Neural crest cell (in vitro differentiated cells): ENCODE measurements around the gene UBE2N. TPM values are rescaled to one million over a fixed set of nuclear protein-coding genes. Genes with fewer than 3 reads are reported as not detected.
"Not testable (repeated sequence)": the region's sequence is repeated elsewhere in the genome, so short reads cannot be mapped to it uniquely, and the experiment has no call there.

Experiments used
- DNase-seq: peaks from one replicate; pipeline ENCODE4 v3.0.0; 2021; ENCODE audit warnings: low read depth, mixed read lengths, low spot score
- H3K27ac Mint-ChIP-seq: one replicate; pipeline ENCODE4 v1.8.0; 2021; ENCODE audit warnings: mild to moderate bottlenecking, mixed read lengths; ENCODE audit not compliant: unreplicated experiment
- H3K27me3 Mint-ChIP-seq: 2 replicates; pipeline ENCODE4 v1.8.0; 2021; ENCODE audit warnings: low read depth, mild to moderate bottlenecking, mixed read lengths
- H3K36me3 Mint-ChIP-seq: 2 replicates; pipeline ENCODE4 v1.8.0; 2021; ENCODE audit warnings: low read depth, mild to moderate bottlenecking, mixed read lengths
- H3K4me1 Mint-ChIP-seq: 2 replicates; pipeline ENCODE4 v1.8.0; 2021; ENCODE audit warnings: mixed read lengths
- H3K4me3 Mint-ChIP-seq: one replicate; pipeline ENCODE4 v1.8.0; 2021; ENCODE audit warnings: mild to moderate bottlenecking, mixed read lengths
- H3K9me3 Mint-ChIP-seq: 2 replicates; pipeline ENCODE4 v1.8.0; 2021; ENCODE audit warnings: mixed read lengths
- total RNA-seq: library from RNA; stranded (reverse); gene quantifications from 2 replicates; pipeline ENCODE4 v1.2.1, GENCODE V29; 2021
- TF ChIP-seq, protein P1 (sequence below): fragments of 200-600 bp; sonication (generic); conservative IDR thresholded peaks from 2 replicates; pipeline ENCODE4 v1.5.0; 2021; ENCODE audit warnings: antibody characterized with exemption, mild to moderate bottlenecking

Gene UBE2N
- total RNA-seq, 1 donor from 2014 or later, result 176 TPM

DNA sequence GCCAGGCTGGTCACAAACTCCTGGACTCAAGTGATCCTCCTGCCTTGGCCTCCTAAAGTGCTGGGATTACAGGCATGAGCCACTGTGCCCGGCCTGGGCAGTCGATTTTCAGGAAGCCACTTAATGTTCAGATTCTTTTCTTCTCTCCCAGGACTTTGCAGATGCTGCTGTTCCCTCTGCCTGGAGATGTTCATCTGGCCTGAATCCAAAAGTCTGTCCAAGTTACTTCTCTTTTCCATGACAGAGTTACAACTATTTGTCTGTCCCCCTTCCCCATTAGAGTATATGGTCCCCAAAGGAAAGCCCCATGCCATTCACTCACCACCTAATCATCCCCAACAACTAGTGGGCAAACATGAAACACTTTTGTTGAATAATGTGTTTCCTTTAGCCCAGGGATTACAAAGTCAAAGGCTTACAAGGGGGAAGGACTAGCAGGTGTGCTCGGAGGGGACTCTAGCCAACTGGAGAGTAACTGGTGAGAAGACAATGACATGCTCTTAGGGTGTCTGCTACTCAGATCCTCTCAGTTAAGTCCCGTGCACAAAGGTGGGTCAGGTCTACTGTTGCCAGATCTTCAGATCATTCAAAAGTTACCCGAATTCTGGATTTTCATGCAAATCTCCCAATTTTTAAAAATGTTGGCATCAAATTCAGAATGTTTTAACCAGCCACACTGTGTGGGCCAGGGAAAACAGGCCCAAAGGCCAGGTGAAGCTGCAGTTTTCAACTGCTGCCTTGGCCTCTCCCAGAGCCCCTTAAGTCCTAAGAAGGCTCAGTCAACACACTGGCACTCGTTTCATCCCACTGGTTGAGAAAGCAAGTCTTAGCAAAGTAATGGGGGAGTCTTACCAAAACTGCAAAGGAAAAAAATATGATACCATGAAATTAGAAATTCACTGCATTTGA, 34.4 kb downstream of the UBE2N start:
- no peak for DNase-seq
- H3K27me3 Mint-ChIP-seq, result no peaks in the 10 kb centered on the region
- H3K4me1 Mint-ChIP-seq, result no peaks in the 10 kb centered on the region
- peaks cover 30% of the 10 kb centered on the region for H3K36me3 Mint-ChIP-seq
- TF ChIP-seq, protein P1, sequence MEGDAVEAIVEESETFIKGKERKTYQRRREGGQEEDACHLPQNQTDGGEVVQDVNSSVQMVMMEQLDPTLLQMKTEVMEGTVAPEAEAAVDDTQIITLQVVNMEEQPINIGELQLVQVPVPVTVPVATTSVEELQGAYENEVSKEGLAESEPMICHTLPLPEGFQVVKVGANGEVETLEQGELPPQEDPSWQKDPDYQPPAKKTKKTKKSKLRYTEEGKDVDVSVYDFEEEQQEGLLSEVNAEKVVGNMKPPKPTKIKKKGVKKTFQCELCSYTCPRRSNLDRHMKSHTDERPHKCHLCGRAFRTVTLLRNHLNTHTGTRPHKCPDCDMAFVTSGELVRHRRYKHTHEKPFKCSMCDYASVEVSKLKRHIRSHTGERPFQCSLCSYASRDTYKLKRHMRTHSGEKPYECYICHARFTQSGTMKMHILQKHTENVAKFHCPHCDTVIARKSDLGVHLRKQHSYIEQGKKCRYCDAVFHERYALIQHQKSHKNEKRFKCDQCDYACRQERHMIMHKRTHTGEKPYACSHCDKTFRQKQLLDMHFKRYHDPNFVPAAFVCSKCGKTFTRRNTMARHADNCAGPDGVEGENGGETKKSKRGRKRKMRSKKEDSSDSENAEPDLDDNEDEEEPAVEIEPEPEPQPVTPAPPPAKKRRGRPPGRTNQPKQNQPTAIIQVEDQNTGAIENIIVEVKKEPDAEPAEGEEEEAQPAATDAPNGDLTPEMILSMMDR, result no peak
- no peaks in the 10 kb centered on the region for H3K9me3 Mint-ChIP-seq
- no peak overlapping the region for H3K27ac Mint-ChIP-seq
- H3K4me3 Mint-ChIP-seq, result no peak overlapping the region

DNA sequence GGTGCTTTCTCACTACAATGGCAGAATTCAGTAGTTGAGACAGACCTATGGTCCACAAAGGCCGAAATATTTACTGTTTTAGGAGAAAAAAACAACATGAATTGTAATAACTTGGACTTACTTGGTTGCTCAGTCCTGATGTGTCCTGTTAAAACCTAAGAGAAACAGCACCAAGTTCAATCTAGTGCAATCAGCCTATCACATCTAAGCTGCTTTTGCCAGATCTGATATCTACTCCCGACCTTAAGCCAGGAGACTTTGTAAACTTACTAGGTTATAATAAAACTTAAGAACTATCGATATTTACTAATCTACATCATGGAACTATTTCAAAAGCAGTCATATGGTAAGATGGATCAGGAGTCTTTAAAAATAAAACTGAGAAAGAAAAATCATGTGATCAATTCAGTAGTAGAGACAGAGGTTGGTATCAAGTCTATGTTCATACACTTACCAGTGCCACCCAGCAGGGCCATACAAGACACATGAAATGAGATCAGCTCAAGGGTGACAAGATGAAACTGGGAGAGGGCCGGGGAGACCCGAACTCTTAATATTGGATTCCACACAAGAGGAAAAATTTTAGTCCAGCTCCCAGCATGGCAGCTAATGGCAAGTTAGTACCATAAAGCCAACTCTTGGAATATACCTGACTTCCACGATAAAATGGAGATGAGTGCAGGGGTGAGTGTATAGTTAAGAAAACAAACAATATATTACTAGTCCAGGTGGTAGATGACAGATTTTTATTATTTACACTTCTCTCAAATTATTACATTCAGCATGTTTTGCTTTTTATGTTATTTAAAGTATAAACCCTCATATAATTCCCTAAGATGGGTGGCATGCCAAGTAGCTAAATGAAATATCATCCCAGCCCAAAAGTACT, 36.5 kb downstream of the UBE2N start:
- TF ChIP-seq, protein P1, result no peak
- Mint-ChIP-seq H3K27ac (no peak overlapping the region), H3K36me3 (peaks cover 27% of the 10 kb centered on the region), H3K4me3 (no peak overlapping the region), H3K4me1 (no peaks in the 10 kb centered on the region), H3K27me3 (no peaks in the 10 kb centered on the region), H3K9me3 (no peaks in the 10 kb centered on the region)
- no peak for DNase-seq

GRCh38 chr12:93403988-93404803, 37.6 kb downstream of the UBE2N start:
- no peak for DNase-seq
- Mint-ChIP-seq H3K27me3 (no peaks in the 10 kb centered on the region), H3K36me3 (peaks cover 27% of the 10 kb centered on the region), H3K4me1 (no peaks in the 10 kb centered on the region), H3K27ac (no peak overlapping the region), H3K9me3 (no peaks in the 10 kb centered on the region), H3K4me3 (peak overlapping the region; percentile 13)
- TF ChIP-seq, protein P1, result no peak

DNA sequence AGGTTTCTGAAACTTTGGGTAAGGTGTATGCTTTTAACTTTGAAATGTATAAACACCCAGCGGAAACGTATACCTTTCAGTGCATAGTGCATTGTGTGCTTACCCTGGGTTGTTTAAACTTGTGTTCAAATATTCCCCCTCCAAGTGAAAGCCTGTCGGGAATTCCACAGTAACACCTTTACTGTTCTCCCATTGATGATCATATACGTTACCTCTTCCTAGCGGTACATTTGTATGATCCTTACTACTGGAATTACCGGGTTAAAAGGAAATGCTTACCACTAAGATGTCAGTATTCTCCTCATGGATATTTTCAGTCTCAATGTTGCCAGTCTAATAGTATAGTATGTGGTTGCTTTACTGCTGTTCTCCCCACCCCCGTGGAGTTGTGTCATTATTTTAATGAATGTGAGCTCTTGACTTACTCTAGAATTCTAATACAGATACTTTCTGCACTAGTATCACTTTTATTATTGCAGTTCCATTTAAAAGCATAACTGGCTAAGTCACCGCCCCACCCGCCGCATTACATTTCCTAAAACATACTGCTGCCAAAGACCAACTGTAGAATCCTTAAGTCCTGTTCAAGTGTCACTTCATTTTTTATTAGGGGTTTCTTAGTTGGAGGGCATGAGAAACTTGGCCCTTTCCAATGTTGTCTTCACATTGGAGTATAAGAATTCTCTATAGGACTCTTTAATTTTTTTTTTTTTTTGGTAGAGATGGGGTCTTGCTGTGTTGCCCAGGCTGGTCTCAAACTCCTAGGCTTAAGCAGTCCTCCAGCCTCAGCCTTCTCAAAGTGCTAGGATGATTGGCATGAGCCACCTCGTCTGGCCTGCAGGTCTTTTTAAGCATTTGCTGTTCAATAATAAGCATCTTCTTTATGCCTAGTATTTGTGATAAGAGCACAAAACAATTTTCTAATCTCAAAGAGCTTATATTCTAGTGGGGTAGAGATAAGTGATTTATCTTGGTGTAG, 39.1 kb downstream of the UBE2N start:
- Mint-ChIP-seq H3K4me3 (peak overlapping the region; percentile 6), H3K27me3 (no peaks in the 10 kb centered on the region), H3K4me1 (peaks cover 5% of the 10 kb centered on the region), H3K27ac (no peak overlapping the region), H3K9me3 (no peaks in the 10 kb centered on the region), H3K36me3 (peaks cover 32% of the 10 kb centered on the region)
- TF ChIP-seq, protein P1, result no peak
- DNase-seq, result no peak

GRCh38 chr12:93399183-93399863, 42.4 kb downstream of the UBE2N start:
- not testable (repeated sequence) for H3K4me3 Mint-ChIP-seq, H3K9me3 Mint-ChIP-seq, DNase-seq, H3K4me1 Mint-ChIP-seq, H3K27ac Mint-ChIP-seq, H3K27me3 Mint-ChIP-seq
- H3K36me3 Mint-ChIP-seq, result peaks cover 32% of the 10 kb centered on the region
